Esophagus squamous epithelium (tissue), 5 donors: ENCODE measurements around the gene MAGOH. TPM values are rescaled to one million over a fixed set of nuclear protein-coding genes. Genes with fewer than 3 reads are reported as not detected.

Experiments used
- DNase-seq: peaks from one replicate; lab custom pipeline; 2025; lab: John Stamatoyannopoulos, UW
- H3K27ac ChIP-seq, 4 donors: fragments of 200-600 bp; sonication (generic); one replicate each; pipeline ENCODE4 v1.5.1; 2016 to 2019; ENCODE audit warnings: mild to moderate bottlenecking in 1 of 4
- H3K27me3 ChIP-seq, 4 donors: fragments of 200-600 bp; sonication (generic); 1 replicate in 3 of 4; 2 replicates in 1 of 4; pipeline versions ENCODE4 v1.5.1 to v1.6.0; 2017 to 2021; ENCODE audit warnings: antibody characterized with exemption in 1 of 4
- H3K36me3 ChIP-seq, 3 donors: fragments of 200-600 bp; sonication (generic); one replicate each; pipeline ENCODE4 v1.5.1; 2016 to 2019
- H3K4me1 ChIP-seq, 3 donors: fragments of 200-600 bp; sonication (generic); one replicate each; pipeline ENCODE4 v1.5.1; 2017 to 2019
- H3K4me3 ChIP-seq, 4 donors: fragments of 200-600 bp; sonication (generic); 1 replicate in 3 of 4; 2 replicates in 1 of 4; pipeline ENCODE4 v1.5.1; 2016 to 2019; ENCODE audit warnings: mild to moderate bottlenecking in 2 of 4, moderate library complexity in 1 of 4
- H3K9me3 ChIP-seq, 3 donors: fragments of 200-600 bp; sonication (generic); one replicate each; pipeline ENCODE4 v1.5.1; 2016 to 2019
- POLR2A ChIP-seq, 4 donors: fragments of 450-650 bp; IDR thresholded peaks; one replicate each; pipeline ENCODE4 v1.6.1; 2017; ENCODE audit warnings: antibody characterized with exemption in 4 of 4, mild to moderate bottlenecking in 4 of 4, moderate library complexity in 3 of 4
- WGBS, 2 donors: methylation state at CpG; one replicate each; pipeline ENCODE4 v1.1.5; 2018; 5-methylcytosine and 5-hydroxymethylcytosine counted together
- intact Hi-C: fragments of 100-400 bp; cut with DNase I; formaldehyde crosslinking; loops from one replicate; pipeline ENCODE4 v1.15.0; 2022
- total RNA-seq, 4 donors: library from RNA; depleted of rRNA; stranded (reverse); fragments of >200 nt; gene quantifications; one replicate each; pipeline ENCODE4 v1.1.0, GENCODE V29; 2016
- TF ChIP-seq, protein P1 (sequence below), 6 experiments: fragments of 450-650 bp in 4 of 6; fragments of 200-600 bp in 2 of 6; sonication (generic) in 2 of 6; IDR thresholded peaks; one replicate each; pipeline ENCODE4 v1.5.1; 2016 to 2019; ENCODE audit warnings: antibody characterized with exemption in 6 of 6, mild to moderate bottlenecking in 4 of 6, moderate library complexity in 4 of 6
- donor health status: DM: yes; HTN: yes; CAD: no.

The MAGOH gene
- total RNA-seq, 4 donors from 2014 or later: 27.6 to 52.7 (median 41.8) TPM

DNA sequence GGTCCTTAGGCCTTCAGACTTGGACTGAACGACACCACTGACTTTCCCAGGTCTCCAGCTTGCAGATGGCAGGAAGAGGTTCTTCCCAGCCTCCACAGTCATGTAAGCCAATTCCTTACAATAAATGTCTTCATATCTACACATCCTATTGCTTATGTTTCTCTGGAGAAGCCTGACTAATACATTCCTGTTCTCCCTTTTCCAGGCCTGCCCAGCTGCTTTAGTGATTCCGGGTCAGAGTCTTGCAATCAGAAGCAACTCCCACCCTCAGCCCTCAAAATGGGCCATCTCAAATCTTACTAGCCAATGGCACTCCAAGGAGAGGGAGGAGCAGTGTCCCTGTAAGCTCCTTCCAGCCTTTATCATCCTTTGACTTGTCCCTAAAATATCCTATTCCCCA is 58.1 kb downstream of the MAGOH start:
- H3K27me3 ChIP-seq: no peaks in the 10 kb centered on the region
- no peak for DNase-seq
- intact Hi-C loops: loop anchor here (10.0 kb wide), 2 partner anchors 275 to 475 kb away; no protein-coding TSS in a partner anchor
- H3K36me3 ChIP-seq: no peaks in the 10 kb centered on the region
- no peaks in the 10 kb centered on the region for H3K9me3 ChIP-seq
- 75 to 87% methylated on average over 2 of the region's 2 CpGs for WGBS, 2 donors
- H3K4me3 ChIP-seq: no peak overlapping the region
- H3K27ac ChIP-seq: no peak overlapping the region
- H3K4me1 ChIP-seq: peaks cover 0 to 25% (median 10%) of the 10 kb centered on the region in 3 donors
- TF ChIP-seq POLR2A (IDR thresholded peaks at IDR 0.05): no peak
- TF ChIP-seq, protein P1, sequence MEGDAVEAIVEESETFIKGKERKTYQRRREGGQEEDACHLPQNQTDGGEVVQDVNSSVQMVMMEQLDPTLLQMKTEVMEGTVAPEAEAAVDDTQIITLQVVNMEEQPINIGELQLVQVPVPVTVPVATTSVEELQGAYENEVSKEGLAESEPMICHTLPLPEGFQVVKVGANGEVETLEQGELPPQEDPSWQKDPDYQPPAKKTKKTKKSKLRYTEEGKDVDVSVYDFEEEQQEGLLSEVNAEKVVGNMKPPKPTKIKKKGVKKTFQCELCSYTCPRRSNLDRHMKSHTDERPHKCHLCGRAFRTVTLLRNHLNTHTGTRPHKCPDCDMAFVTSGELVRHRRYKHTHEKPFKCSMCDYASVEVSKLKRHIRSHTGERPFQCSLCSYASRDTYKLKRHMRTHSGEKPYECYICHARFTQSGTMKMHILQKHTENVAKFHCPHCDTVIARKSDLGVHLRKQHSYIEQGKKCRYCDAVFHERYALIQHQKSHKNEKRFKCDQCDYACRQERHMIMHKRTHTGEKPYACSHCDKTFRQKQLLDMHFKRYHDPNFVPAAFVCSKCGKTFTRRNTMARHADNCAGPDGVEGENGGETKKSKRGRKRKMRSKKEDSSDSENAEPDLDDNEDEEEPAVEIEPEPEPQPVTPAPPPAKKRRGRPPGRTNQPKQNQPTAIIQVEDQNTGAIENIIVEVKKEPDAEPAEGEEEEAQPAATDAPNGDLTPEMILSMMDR (IDR thresholded peaks at IDR 0.05): no peak

Other genes starting within 250 kb of the MAGOH start
- gene PODN, start 176.3 kb downstream of the MAGOH start, total RNA-seq: 100 to 1,000 TPM in 1 of 4 donors, 10 to 100 TPM in 2, 1 to 10 TPM in 1; 5.1 to 107 (median 19.0) TPM
- under 1 TPM in 1 of 4 donors, not detected in 3; 0.57 TPM for gene SLC1A7, start 95.9 kb downstream of the MAGOH start, total RNA-seq
- 10 to 100 TPM; 20.0 to 37.3 (median 27.1) TPM for gene CPT2, start 41.7 kb downstream of the MAGOH start, total RNA-seq
- 10 to 100 TPM; 18.7 to 42.9 (median 26.0) TPM for gene CZIB, start 17.9 kb downstream of the MAGOH start, total RNA-seq
- 10 to 100 TPM; 15.3 to 39.6 (median 18.8) TPM for gene LRP8, start 89.6 kb upstream of the MAGOH start, total RNA-seq
- not detected for gene DMRTB1, start 220.9 kb upstream of the MAGOH start, total RNA-seq